IMR-90 (cell line): ENCODE measurements around the gene AXL. TPM values are rescaled to one million over a fixed set of nuclear protein-coding genes. Genes with fewer than 3 reads are reported as not detected.

Source experiments
- ATAC-seq: fragments of 200-7000 bp; cut with Tn5 transposase; 2 replicates; pipeline ENCODE4 v1.9.1; 2020; ENCODE audit warnings: low read depth, mild to moderate bottlenecking, moderate library complexity
- BruUV-seq: library from RNA; stranded (reverse); fragments of 400-500 nt; replicated peaks from 2 replicates; lab custom pipeline; 2021; lab: Mats Ljungman, UMichigan
- CTCF ChIA-PET: fragments of 300-600 bp; formaldehyde crosslinking; extraction: SDS; loops from one replicate; lab custom pipeline; 2021; ENCODE audit warnings: antibody characterized with exemption; lab: Yijun Ruan, JAX
- POLR2A ChIA-PET: fragments of 300-600 bp; sonication (Branson Sonifier 250); formaldehyde crosslinking; loops from one replicate; lab custom pipeline; 2022; ENCODE audit warnings: antibody characterized with exemption; ENCODE audit not compliant: unreplicated experiment; lab: Charles Lee
- DNase-seq: peaks from one replicate; pipeline ENCODE4 v3.0.0; 2013
- H2AFZ ChIP-seq: replicated peaks from 2 replicates; pipeline ENCODE3; 2013; ENCODE audit warnings: low read length, mild to moderate bottlenecking; ENCODE audit not compliant: poor library complexity
- H2AK5ac ChIP-seq: 2 replicates; pipeline ENCODE4 v1.6.1; 2013; ENCODE audit warnings: low read depth, low read length, inconsistent platforms
- H2AK9ac ChIP-seq: replicated peaks from 2 replicates; pipeline ENCODE3; 2013; ENCODE audit warnings: mild to moderate bottlenecking, low read depth, low read length, moderate library complexity; ENCODE audit not compliant: poor library complexity
- H2BK120ac ChIP-seq: 2 replicates; pipeline ENCODE4 v1.6.1; 2013; ENCODE audit warnings: low read depth, low read length, inconsistent platforms
- H2BK15ac ChIP-seq: 3 replicates; pipeline ENCODE4 v1.6.1; 2013; ENCODE audit warnings: low read depth, low read length, inconsistent platforms
- H2BK20ac ChIP-seq: 2 replicates; pipeline ENCODE4 v1.6.1; 2013; ENCODE audit warnings: low read depth, mild to moderate bottlenecking, inconsistent platforms, low read length, moderate library complexity
- H2BK5ac ChIP-seq: 2 replicates; pipeline ENCODE4 v1.6.1; 2013; ENCODE audit warnings: mild to moderate bottlenecking, low read depth, low read length, inconsistent platforms; ENCODE audit not compliant: poor library complexity, severe bottlenecking
- H3K14ac ChIP-seq: replicated peaks from 2 replicates; pipeline ENCODE4 v1.6.1; 2013; ENCODE audit warnings: low read depth, low read length, inconsistent platforms
- H3K18ac ChIP-seq: 2 replicates; pipeline ENCODE4 v1.6.1; 2013; ENCODE audit warnings: low read depth, low read length, control low read depth
- H3K23ac ChIP-seq: 2 replicates; pipeline ENCODE4 v1.6.1; 2013; ENCODE audit warnings: low read depth, low read length, inconsistent platforms
- H3K27ac ChIP-seq: 2 replicates; pipeline ENCODE4 v1.5.1; 2013; ENCODE audit warnings: mild to moderate bottlenecking, control low read depth, low read length; ENCODE audit not compliant: insufficient read depth
- H3K27me3 ChIP-seq: 2 replicates; pipeline ENCODE4 v1.6.1; 2013; ENCODE audit warnings: low read length; ENCODE audit not compliant: control insufficient read depth, insufficient read depth
- H3K36me3 ChIP-seq: 2 replicates; pipeline ENCODE4 v1.6.1; 2013; ENCODE audit warnings: low read length, mixed read lengths; ENCODE audit not compliant: control insufficient read depth, insufficient read depth
- H3K4ac ChIP-seq: 2 replicates; pipeline ENCODE4 v1.6.1; 2013; ENCODE audit warnings: low read depth, low read length, inconsistent platforms
- H3K4me1 ChIP-seq: 2 replicates; pipeline ENCODE4 v1.6.1; 2013; ENCODE audit warnings: low read length, mixed read lengths; ENCODE audit not compliant: control insufficient read depth, insufficient read depth
- H3K4me2 ChIP-seq: 2 replicates; pipeline ENCODE4 v1.6.1; 2013; ENCODE audit warnings: low read depth, mild to moderate bottlenecking, control low read depth, low read length, moderate library complexity
- H3K4me3 ChIP-seq: 2 replicates; pipeline ENCODE4 v1.5.1; 2013; ENCODE audit warnings: low read depth, mild to moderate bottlenecking, control low read depth, low read length, moderate library complexity; ENCODE audit not compliant: insufficient read depth
- H3K56ac ChIP-seq: 2 replicates; pipeline ENCODE4 v1.6.1; 2013; ENCODE audit warnings: low read length, inconsistent platforms; ENCODE audit not compliant: insufficient read depth; ENCODE audit errors: extremely low read depth
- H3K79me1 ChIP-seq, 2 experiments: 2 replicates each; pipeline ENCODE4 v1.6.1; 2013; ENCODE audit warnings: low read length in 2 of 2, inconsistent platforms in 1 of 2, low read depth in 1 of 2
- H3K9ac ChIP-seq: 2 replicates; pipeline ENCODE4 v1.6.1; 2013; ENCODE audit warnings: low read depth, low read length, control low read depth
- H3K9me1 ChIP-seq: 2 replicates; pipeline ENCODE4 v1.6.1; 2013; ENCODE audit warnings: low read length, inconsistent platforms; ENCODE audit not compliant: insufficient read depth
- H3K9me3 ChIP-seq: 2 replicates; pipeline ENCODE4 v1.6.1; 2013; ENCODE audit warnings: low read length; ENCODE audit not compliant: control insufficient read depth, insufficient read depth
- H4K20me1 ChIP-seq: 2 replicates; pipeline ENCODE4 v1.6.1; 2013; ENCODE audit warnings: low read length, inconsistent platforms; ENCODE audit not compliant: insufficient read depth
- H4K5ac ChIP-seq: 2 replicates; pipeline ENCODE4 v1.6.1; 2013; ENCODE audit warnings: mild to moderate bottlenecking, low read depth, low read length, control low read depth
- H4K8ac ChIP-seq, 2 experiments: 2 replicates each; pipeline ENCODE4 v1.6.1; 2013; ENCODE audit warnings: low read depth in 2 of 2, low read length in 2 of 2, control low read depth in 1 of 2, inconsistent platforms in 1 of 2
- H4K91ac ChIP-seq: 2 replicates; pipeline ENCODE4 v1.6.1; 2013; ENCODE audit warnings: low read depth, low read length, inconsistent platforms; ENCODE audit not compliant: insufficient read depth
- CHD1 ChIP-seq: IDR thresholded peaks from 2 replicates; pipeline ENCODE4 v1.6.1; 2012; ENCODE audit warnings: low read depth, low read length, improper control_type of control experiment
- MXI1 ChIP-seq: IDR thresholded peaks from 2 replicates; pipeline ENCODE4 v1.6.1; 2012; ENCODE audit warnings: low read depth, mild to moderate bottlenecking, low read length, moderate library complexity, borderline replicate concordance
- RFX5 ChIP-seq: IDR thresholded peaks from 2 replicates; pipeline ENCODE4 v1.8.0; 2012; ENCODE audit warnings: low read depth, mild to moderate bottlenecking, low read length, moderate library complexity
- WGBS, 2 experiments: methylation state at CpG; one replicate each; pipeline versions ENCODE4 v1.1.5 to v1.1.7; 2013; ENCODE audit warnings: missing lambda C conversion rate in 2 of 2; ENCODE audit not compliant: insufficient read length in 1 of 2; ENCODE audit errors: extremely low coverage in 2 of 2; 5-methylcytosine and 5-hydroxymethylcytosine counted together
- dilution Hi-C: fragments of 300-500 bp; cut with HindIII; formaldehyde crosslinking; loops from one replicate; pipeline ENCODE4 v1.14.3; 2018; ENCODE audit warnings: low sequenced_read_pairs; ENCODE audit not compliant: unreplicated experiment
- in situ Hi-C: fragments of 300-500 bp; cut with MboI; formaldehyde crosslinking; loops from 3 replicates; pipeline ENCODE4 v1.14.3; 2019; ENCODE audit warnings: low sequenced_read_pairs, inconsistent platforms, mixed read lengths
- intact Hi-C: fragments of 100-400 bp; cut with micrococcal nuclease; formaldehyde crosslinking; loops from 2 replicates; pipeline ENCODE4 v1.10.0; 2022
- polyA plus RNA-seq, 3 experiments: library from polyadenylated mRNA; depleted of rRNA; stranded (reverse); fragments of >200 nt; gene quantifications; 2 replicates each; pipeline ENCODE4 v1.2.3, GENCODE V29; 2012; ENCODE audit warnings: low replicate concordance in 1 of 3
- total RNA-seq: library from RNA; depleted of rRNA; stranded (reverse); fragments of >200 nt; gene quantifications from 2 replicates; pipeline ENCODE4 v1.2.3, GENCODE V29; 2012

Gene AXL
- total and polyA plus RNA-seq, 2 of the 4 experiments (the other 2 are of a cell fraction), result 212 to 466 TPM

DNA sequence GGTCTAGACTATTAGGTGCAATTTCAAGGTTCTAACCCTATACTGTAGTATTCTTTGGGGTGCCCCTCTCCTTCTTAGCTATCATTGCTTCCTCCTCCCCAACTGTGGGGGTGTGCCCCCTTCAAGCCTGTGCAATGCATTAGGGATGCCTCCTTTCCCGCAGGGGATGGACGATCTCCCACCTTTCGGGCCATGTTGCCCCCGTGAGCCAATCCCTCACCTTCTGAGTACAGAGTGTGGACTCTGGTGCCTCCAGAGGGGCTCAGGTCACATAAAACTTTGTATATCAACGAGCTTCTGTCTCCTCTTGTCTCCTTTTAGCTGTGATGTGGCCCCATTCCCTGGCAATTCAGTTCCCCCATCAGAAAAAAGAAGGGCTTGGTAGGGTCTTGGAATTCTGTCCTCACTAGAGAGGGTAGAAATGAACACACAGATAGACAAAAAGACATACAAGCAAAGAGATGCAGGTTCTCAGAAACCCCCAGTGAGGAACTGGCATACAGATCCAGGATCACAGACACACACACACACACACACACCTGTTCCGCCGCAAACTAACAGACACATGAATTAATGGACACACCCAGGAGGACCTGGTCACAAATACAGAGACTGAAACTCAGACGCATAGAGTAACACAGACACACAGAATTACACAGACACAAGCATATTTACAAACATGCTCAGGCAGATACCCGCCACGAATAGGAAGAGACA is 42.6 kb downstream of the AXL start:
- H2BK15ac ChIP-seq, result peak overlapping the region; percentile 22; the same call in 1 of the 3 replicates
- intact Hi-C loops (loop anchor here (1.0 to 5.0 kb wide), 5 partner anchors 37 to 287 kb away; partner anchors contain the start of gene TGFB1), dilution Hi-C loops (no loop called here), in situ Hi-C loops (loop anchor here (5.0 to 25.0 kb wide), 2 partner anchors 59 to 599 kb away; no protein-coding TSS in a partner anchor)
- H3K4me2 ChIP-seq, result peak overlapping the region; percentile 66
- DNase-seq (no peak), ATAC-seq (no peak)
- peak overlapping the region; percentile 34 for H3K4me3 ChIP-seq
- WGBS, 2 experiments, result no CpG with 5 or more reads among the region's 10 CpGs
- H3K4me1 ChIP-seq, result peaks cover 3% of the 10 kb centered on the region
- H3K79me1 ChIP-seq, result peaks cover 5 to 30% of the 10 kb centered on the region in 2 experiments; a peak in 3 of 4 replicates
- H3K4ac ChIP-seq, result peak overlapping the region; percentile 89
- peak overlapping the region; percentile 68 for H4K91ac ChIP-seq
- TSS peak; percentile 77 for BruUV-seq
- H4K5ac ChIP-seq, result peak overlapping the region; percentile 71
- ChIA-PET POLR2A (interaction anchor here (1.0 kb wide), 1 partner anchor 58 kb away, joined by 7 read pairs; no protein-coding TSS in a partner anchor), CTCF (interaction anchor here (0.6 to 2.3 kb wide), 5 partner anchors 41 to 58 kb away, joined by 3 to 16 read pairs (median 6); partner anchors contain the start of gene AXL)
- peak overlapping the region; percentile 80 for H3K14ac ChIP-seq
- no peaks in the 10 kb centered on the region for H3K9me3 ChIP-seq
- H3K23ac ChIP-seq, result peak overlapping the region; percentile 92
- H4K8ac ChIP-seq, result peak overlapping the region; percentile 48 to 91; a peak in 3 of 4 replicates
- H2BK120ac ChIP-seq, result peak overlapping the region; percentile 67
- H2BK5ac ChIP-seq, result peak overlapping the region; percentile 51
- peak overlapping the region; percentile 74 for H2AK9ac ChIP-seq
- 0 out of 2 replicates have a peak overlapping the region, but pooled peaks have one; percentile 5 for H2BK20ac ChIP-seq
- H3K27me3 ChIP-seq, result no peaks in the 10 kb centered on the region
- H3K9ac ChIP-seq, result peak overlapping the region; percentile 69
- peak overlapping the region; percentile 64 for H3K56ac ChIP-seq
- peak overlapping the region; percentile 64 for H2AK5ac ChIP-seq
- H3K9me1 ChIP-seq, result no peaks in the 10 kb centered on the region
- H3K27ac ChIP-seq, result peak overlapping the region; percentile 69
- H3K18ac ChIP-seq, result peak overlapping the region; percentile 32; the same call in 1 of the 2 replicates
- H4K20me1 ChIP-seq, result peaks cover 32% of the 10 kb centered on the region
- no peak for TF ChIP-seq MXI1
- 0 out of 2 replicates have a peak, but pooled peaks have one; percentile 8 for TF ChIP-seq CHD1
- no peak for TF ChIP-seq RFX5
- peak overlapping the region; percentile 24 for H2AFZ ChIP-seq
- peaks cover 33% of the 10 kb centered on the region for H3K36me3 ChIP-seq
